K562 (cell line): ENCODE measurements around the gene GALNS. TPM values are rescaled to one million over a fixed set of nuclear protein-coding genes. Genes with fewer than 3 reads are reported as not detected.

Experiments used
- CCAR2 ChIP-seq: fragments of 200-400 bp; formaldehyde crosslinking; IDR thresholded peaks from 2 replicates; pipeline ENCODE4 v1.6.1; 2017; ENCODE audit warnings: mild to moderate bottlenecking, low read depth, low read length
- DMBX1 ChIP-seq: fragments of 250-450 bp; sonication (Bioruptor Pico); IDR thresholded peaks from 2 replicates; pipeline ENCODE4 v1.8.0; 2022; ENCODE audit warnings: inconsistent platforms, mild to moderate bottlenecking, moderate library complexity, borderline replicate concordance
- E2F5 ChIP-seq: sonication (generic); formaldehyde crosslinking; IDR thresholded peaks from 2 replicates; pipeline ENCODE4 v1.8.0; 2022; ENCODE audit warnings: mild to moderate bottlenecking, missing genetic modification reagents
- FOXP4 ChIP-seq: sonication (generic); formaldehyde crosslinking; IDR thresholded peaks from 2 replicates; pipeline ENCODE4 v1.8.0; 2022; ENCODE audit warnings: mild to moderate bottlenecking, missing genetic modification reagents, borderline replicate concordance
- HIVEP1 ChIP-seq: fragments of 250-450 bp; sonication (Bioruptor Pico); IDR thresholded peaks from 2 replicates; pipeline ENCODE4 v1.4.0; 2020; ENCODE audit warnings: mild to moderate bottlenecking
- KDM1A ChIP-seq, 2 experiments: fragments of 450-650 bp; IDR thresholded peaks; 2 replicates each; pipeline ENCODE4 v1.6.1; 2016; ENCODE audit warnings: mild to moderate bottlenecking in 2 of 2
- MCM3 ChIP-seq: fragments of 450-650 bp; IDR thresholded peaks from 2 replicates; pipeline ENCODE4 v1.6.1; 2016
- NBN ChIP-seq: fragments of 450-650 bp; IDR thresholded peaks from 2 replicates; pipeline ENCODE4 v1.6.1; 2016; ENCODE audit warnings: low read depth, mild to moderate bottlenecking
- NFRKB ChIP-seq: fragments of 450-650 bp; IDR thresholded peaks from 2 replicates; pipeline ENCODE4 v1.6.1; 2016; ENCODE audit warnings: low read depth
- PBX2 ChIP-seq, 2 experiments: IDR thresholded peaks in 1 of 2; conservative IDR thresholded peaks in 1 of 2; 2 replicates each; pipeline ENCODE4 v1.6.1; 2016; ENCODE audit warnings: low read depth in 2 of 2, mild to moderate bottlenecking in 1 of 2, missing compliant biosample characterization in 1 of 2, missing genetic modification characterization in 1 of 2, moderate library complexity in 1 of 2
- RFX1 ChIP-seq: fragments of 450-650 bp; IDR thresholded peaks from 2 replicates; pipeline ENCODE4 v1.6.1; 2016; ENCODE audit warnings: mild to moderate bottlenecking, moderate library complexity
- SPI1 ChIP-seq: IDR thresholded peaks from 2 replicates; pipeline ENCODE4 v1.6.1; 2011; ENCODE audit warnings: low read depth, low read length, control low read depth, borderline replicate concordance
- TAL1 ChIP-seq: fragments of 450-650 bp; IDR thresholded peaks from 2 replicates; pipeline ENCODE4 v1.6.1; 2016; ENCODE audit warnings: mild to moderate bottlenecking
- USF1 ChIP-seq: sonication (generic); formaldehyde crosslinking; IDR thresholded peaks from 2 replicates; pipeline ENCODE4 v1.9.0; 2022; ENCODE audit warnings: mild to moderate bottlenecking, missing genetic modification reagents
- YBX1 ChIP-seq: fragments of 450-650 bp; IDR thresholded peaks from 2 replicates; pipeline ENCODE4 v1.7.1; 2016; ENCODE audit warnings: mild to moderate bottlenecking
- ZBTB49 ChIP-seq: sonication (generic); formaldehyde crosslinking; IDR thresholded peaks from 2 replicates; pipeline ENCODE4 v1.8.0; 2022; ENCODE audit warnings: missing genetic modification reagents, mild to moderate bottlenecking, borderline replicate concordance
- ZBTB7A ChIP-seq: IDR thresholded peaks from 2 replicates; pipeline ENCODE4 v1.6.1; 2011; ENCODE audit warnings: low read depth, mild to moderate bottlenecking, low read length, moderate library complexity, borderline replicate concordance; ENCODE audit not compliant: control insufficient read depth
- ZNF354B ChIP-seq: fragments of 250-450 bp; sonication (Bioruptor Pico); IDR thresholded peaks from 2 replicates; pipeline ENCODE4 v1.4.0; 2020
- ZNF644 ChIP-seq: fragments of 200-800 bp; sonication (Bioruptor generic); IDR thresholded peaks from 2 replicates; pipeline ENCODE4 v1.6.1; 2016; ENCODE audit warnings: low read depth, missing genetic modification characterization, missing compliant biosample characterization
- polyA plus RNA-seq, 8 experiments: library from polyadenylated mRNA; depleted of rRNA in 4 of 8; stranded (reverse) in 5 of 8; unstranded in 3 of 8; fragments of >200 nt; fragmentation: Nextera tagmentation in 2 of 8; fragmentation: Illumina TruSeq in 1 of 8; extraction: Ambion mirVana in 2 of 8; extraction: Trizol in 1 of 8; gene quantifications; 2 replicates each; pipeline versions ENCODE4 v1.2.1 to v1.2.3, GENCODE V29; 2011 to 2014; ENCODE audit warnings: inconsistent platforms in 1 of 8, missing spikeins in 1 of 8
- total RNA-seq, 7 experiments: library from RNA; depleted of rRNA in 6 of 7; stranded (reverse); fragments of >200 nt in 6 of 7; fragmentation: Illumina TruSeq in 2 of 7; extraction: Trizol in 2 of 7; gene quantifications; 2 replicates each; pipeline versions ENCODE4 v1.2.1 to v1.2.3, GENCODE V29; 2011 to 2021; ENCODE audit warnings: low replicate concordance in 1 of 7

The GALNS gene
- total and polyA plus RNA-seq, 9 of the 15 experiments (the other 6 are each of a cell fraction or from before 2014, with no cell fraction given): 0.38 to 13.2 (median 4.3) TPM

GRCh38 chr16:88856828-88857727 is at the start of gene GALNS, which contains the start of gene TRAPPC2L (continued):
- no peak for TF ChIP-seq ZBTB49 (CRISPR knock-in tag)
- TF ChIP-seq MCM3: no peak
- TF ChIP-seq SPI1: no peak
- TF ChIP-seq PBX2 (CRISPR knock-in tag; IDR thresholded peaks at IDR 0.05; ENCODE audit: low read depth): no peak
- TF ChIP-seq PBX2 (tag; conservative IDR thresholded peaks at IDR 0.05; ENCODE audit: low read depth): no peak
- peak; percentile 99 for TF ChIP-seq USF1 (CRISPR knock-in tag)
- no peak for TF ChIP-seq DMBX1
- no peak for TF ChIP-seq FOXP4 (CRISPR knock-in tag)
- TF ChIP-seq HIVEP1: 0 out of 2 replicates have a peak, but pooled peaks have one; percentile 35
- TF ChIP-seq NFRKB: no peak
- TF ChIP-seq YBX1: no peak
- TF ChIP-seq KDM1A (IDR thresholded peaks at IDR 0.05): no peak
- no peak for TF ChIP-seq NBN
- TF ChIP-seq E2F5: no peak
- peak; percentile 85 for TF ChIP-seq RFX1
- no peak for TF ChIP-seq ZNF354B (CRISPR knock-in tag)
- TF ChIP-seq TAL1: no peak
- no peak for TF ChIP-seq CCAR2
- TF ChIP-seq ZNF644 (tag): no peak
- 0 out of 2 replicates have a peak, but pooled peaks have one; percentile 13 for TF ChIP-seq ZBTB7A
